Stimulated activated CD4-positive, alpha-beta T cell treated with anti-CD3 and anti-CD28 coated beads, Interleukin-4, amount 100 ng/mL, for 4 hours (primary cell): ENCODE data around the gene SGCG.
A peak's percentile ranks its signal among the peaks of the same experiment; 100 is the strongest.
"Not testable (repeated sequence)": the region's sequence is repeated elsewhere in the genome, so short reads cannot be mapped to it uniquely, and the experiment has no call there.

Experiments
- DNase-seq, 2 experiments: peaks; one replicate each; pipeline ENCODE4 v3.0.0-alpha.2; 2020

SGCG gene

DNA sequence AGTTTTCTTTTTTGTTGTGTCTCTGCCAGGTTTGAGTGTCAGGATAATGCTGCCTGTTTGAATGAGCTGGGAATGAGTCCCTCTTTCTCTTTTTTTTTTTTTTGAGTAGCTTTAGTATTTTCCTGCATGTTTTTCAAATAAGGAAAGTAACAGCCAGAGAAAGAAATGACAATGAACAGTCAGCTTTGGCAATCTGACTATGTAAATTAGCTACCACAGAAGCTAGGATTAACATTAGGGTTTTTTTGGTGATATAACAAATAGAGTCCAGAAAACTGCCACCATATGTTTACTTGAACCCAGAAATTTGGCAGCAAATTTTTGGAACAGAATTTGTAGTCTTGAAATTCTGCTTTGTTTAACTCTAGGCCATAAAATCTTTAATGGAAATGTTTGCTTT is 50.5 kb downstream of the SGCG start:
- DNase-seq: no peak

DNA sequence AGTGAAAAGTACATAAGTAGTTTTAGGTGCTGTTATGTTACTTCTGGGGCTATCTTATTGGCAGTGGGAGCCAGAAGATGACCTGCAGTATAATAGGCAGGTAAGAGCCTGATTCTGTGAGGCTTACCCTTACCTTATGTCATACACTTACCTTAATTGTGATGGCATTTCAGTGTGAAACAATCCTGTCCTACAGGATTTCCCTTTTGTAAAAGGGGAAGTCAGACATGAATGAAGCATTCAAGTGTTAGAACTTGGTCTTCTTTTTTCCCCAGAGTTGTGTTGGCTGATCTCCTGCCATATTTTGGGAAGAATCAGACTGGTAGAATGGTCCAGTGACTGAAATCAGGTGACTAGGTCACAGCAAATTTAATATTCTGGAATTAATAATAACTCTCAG is 55.2 kb downstream of the SGCG start:
- DNase-seq: no peak

DNA sequence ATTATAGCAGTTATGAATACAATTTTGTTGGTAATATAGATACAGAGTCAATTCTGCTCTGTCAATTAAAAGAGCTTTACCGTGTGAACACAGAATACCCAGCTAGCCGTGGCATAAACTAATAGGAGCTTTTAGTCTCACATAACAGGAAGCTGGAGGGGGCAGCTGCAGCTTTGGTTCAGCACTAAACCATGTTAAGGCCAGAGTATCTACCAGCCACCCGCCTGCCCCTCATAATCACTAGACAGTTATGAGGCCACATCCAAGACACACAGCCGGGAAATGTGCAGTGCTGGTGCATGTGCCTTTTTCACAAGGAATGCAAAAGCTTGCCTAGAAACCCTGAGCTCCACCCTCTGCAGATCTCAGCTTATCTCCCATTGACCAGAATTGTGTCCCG is 62.3 kb downstream of the SGCG start:
- no peak for DNase-seq

DNA sequence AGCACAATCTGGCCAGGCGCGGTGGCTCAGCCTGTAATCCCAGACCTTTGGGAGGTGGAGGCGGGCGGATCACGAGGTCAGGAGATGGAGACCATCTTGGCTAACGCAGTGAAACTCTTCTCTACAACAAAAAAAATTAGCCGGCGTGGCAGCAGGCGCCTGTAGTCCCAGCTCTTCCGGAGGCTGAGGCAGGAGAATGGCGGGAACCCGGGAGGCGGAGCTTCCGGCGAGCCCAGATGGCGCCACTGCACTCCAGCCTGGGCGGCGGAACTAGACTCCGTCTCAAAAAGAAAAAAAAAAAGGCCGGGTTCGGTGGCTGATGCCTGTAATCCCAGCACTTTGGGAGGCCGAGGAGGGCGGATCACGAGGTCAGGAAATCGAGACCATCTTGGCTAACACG is 67.6 kb downstream of the SGCG start:
- not testable (repeated sequence) for DNase-seq

DNA sequence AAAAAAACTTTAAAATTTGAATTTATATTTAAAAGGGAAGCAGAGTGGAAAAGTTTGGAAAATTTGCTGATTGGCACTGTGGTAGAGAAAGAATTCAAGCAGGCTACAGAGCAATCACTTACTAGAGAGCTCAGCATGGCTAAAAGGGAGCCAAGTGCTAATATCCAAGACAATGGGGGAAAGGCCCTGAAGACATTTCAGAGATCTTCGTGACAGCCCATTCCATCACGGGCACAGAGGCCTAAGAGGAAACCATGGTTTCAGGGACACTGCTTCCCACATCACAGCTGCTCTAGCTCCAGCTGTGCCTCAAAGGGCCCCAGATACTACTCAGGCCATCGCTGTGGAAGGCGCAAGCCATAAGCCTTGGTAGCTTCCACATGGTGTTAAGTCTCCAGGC is 73.7 kb downstream of the SGCG start:
- DNase-seq: no peak

DNA sequence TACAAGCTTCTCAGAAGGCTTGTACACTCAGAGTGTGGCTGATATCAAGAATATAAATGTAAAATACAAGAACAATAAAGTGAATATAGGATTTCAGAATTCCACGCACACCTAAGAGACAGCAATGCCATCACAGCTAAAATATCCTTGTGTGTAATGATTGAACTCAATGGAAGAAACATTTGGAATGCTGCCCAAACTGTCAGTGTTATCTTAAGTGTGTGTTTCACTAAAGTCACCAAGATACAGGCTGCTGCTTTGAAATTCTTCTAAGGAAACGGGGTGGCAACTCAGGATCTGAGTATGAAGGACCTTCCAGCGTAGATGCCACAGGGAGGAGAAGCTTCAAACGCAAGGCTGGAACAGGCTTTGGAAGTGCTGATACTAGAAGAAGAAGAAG is 86.8 kb downstream of the SGCG start:
- no peak for DNase-seq

DNA sequence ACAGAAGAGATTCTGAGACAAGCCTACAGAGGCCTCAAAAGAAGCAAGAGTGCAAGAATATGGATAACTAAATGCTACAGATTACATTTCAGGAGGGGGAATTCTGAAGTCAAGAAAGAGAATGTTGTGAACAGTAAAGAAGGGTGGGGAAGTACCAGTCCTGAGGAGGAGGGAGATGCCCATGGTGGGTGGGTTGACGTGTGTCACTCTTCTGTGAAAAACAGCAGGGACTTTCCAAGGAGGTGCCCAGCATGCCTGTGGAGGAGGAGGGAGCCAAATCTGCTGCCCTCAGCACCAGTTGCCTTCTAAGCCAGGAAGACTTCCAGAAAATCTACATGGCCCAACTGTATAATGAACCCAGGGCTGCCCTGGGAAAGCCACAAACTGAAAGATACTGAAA is 87.7 kb downstream of the SGCG start:
- peak; percentile 14 to 16 for DNase-seq

DNA sequence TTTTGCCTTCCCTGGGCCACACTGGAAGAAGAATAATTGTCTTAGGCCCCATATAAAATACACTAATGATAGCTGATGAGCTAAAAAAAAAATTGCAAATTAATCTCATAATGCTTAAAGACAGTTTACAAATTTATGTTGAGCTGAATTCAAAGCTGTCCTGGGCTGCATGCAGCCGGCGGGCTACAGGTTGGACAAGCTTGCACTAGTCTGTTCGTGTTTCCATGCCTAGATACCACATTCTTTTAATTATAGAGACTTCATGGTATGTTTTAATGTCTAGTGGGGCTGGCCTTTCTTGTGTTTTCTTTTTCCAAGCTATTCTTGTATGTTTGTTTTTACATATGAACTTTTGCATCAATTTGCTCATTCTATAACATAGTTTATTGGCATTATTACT is 90.6 kb downstream of the SGCG start:
- DNase-seq: no peak

GRCh38 chr13:23273498-23273897 is 92.7 kb downstream of the SGCG start:
- DNase-seq: no peak

DNA sequence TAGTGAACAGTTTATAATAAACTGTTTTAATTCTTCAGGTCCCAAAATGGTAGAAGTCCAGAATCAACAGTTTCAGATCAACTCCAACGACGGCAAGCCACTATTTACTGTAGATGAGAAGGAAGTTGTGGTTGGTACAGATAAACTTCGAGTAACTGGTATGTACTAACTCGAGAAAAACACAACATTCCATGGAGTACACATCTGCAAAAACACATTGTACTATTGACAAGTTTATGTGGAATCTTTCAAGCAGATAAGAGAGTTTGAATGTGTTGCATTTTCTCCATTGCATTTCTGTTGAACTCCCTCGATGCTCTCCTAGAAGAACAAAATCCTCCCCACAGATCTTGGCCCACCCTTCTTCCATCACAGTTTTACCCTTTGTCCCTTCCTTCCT is 98.5 kb downstream of the SGCG start:
- no peak for DNase-seq

DNA sequence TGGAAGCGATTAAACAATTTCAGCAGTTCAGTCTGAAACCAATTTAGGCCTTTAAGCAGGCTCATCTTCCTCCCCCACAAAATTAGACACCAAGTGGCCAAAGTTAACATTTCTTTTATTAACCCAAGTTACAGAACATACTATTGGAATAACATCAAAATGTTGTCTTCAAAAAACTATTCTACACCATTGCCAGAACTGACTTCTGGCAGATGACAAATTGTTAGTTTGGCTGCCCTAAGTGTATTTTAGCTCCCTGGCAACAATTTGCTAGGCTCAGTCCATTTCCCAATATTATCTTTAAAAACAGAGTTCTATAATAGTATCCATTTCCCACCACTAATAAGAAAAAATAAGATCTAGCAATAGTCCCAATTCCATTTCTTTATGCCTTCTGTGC is 107.8 kb downstream of the SGCG start:
- DNase-seq: no peak

GRCh38 chr13:23288995-23289394 is 108.2 kb downstream of the SGCG start:
- no peak for DNase-seq

DNA sequence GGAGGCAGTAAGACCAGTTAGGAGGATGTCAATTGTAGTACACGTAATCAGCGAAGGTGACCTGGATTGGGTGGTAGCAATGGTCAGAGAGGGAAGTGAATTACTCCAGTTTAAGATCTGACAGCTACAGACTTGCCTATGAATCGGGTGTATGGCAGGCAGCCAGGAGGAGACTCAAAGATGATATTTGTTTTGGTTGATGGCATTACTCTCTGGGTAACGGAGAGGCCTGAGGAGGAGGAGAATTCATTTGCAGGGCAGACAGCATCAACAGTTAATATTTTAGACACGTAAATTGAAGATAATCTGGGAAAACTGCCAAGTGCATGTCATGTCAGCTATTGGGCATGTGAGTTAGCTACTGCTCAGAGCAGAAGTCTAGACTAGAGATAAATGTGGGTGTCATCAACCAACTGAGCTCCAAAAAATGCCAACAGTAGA is 109.2 kb downstream of the SGCG start:
- no peak for DNase-seq

DNA sequence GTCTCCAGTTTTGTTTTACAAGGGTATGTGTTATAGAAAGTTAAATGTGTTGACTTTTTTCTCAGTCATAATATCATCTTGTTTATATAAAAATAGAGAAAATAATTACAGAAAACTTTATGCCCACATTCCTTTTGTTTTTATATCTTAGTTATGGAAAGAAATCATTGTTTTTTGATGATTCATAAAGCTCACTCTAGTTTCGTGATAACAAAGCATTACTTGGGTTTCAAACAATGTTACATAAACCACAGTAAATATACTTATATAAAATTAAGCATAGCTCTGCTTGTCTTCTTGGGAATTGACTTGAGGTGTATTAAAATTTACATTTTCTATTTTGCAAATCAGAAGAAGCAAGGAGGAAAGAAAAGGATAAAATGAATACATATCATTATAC is 111.8 kb downstream of the SGCG start:
- no peak for DNase-seq

DNA sequence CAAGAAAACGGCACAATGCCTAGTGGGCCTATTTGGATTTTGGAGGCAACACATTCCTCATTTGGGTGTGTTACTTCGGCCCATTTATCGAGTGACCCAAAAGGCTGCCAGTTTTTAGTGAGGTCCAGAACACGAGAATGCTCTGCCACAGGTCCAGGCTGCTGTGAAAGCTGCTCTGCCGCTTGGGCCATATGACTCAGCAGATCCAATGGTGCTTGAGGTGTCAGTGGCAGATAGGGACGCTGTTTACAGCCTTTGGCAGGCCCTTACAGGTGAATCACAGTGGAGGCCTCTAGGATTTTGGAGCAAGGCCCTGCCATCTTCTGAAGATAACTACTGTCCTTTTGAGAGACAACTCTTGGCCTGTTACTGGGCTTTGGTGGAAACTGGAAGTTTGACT is 134.1 kb downstream of the SGCG start:
- not testable (repeated sequence) for DNase-seq

DNA sequence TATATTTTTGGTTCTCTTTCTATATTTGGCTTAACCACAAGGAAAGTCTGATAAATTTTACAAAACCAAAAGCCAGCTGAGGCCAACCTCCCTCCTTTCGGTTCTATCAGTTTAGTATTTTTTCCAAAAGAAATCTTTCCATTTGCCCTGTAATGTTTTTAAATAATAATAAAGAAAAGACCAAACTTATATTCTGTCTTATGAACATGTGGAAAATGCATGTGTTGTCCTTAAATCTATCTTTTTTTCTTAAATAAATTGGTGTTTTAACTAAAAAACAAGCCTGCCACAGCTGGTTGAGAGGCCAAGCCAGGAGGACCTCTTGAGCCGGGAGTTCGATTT is 139.1 kb downstream of the SGCG start:
- no peak for DNase-seq

- DNase-seq: no peak
These were observed 140.3 kb downstream of the SGCG start for GRCh38 chr13:23320926-23321534.

- DNase-seq: no peak
These were observed 140.9 kb downstream of the SGCG start for GRCh38 chr13:23321535-23322241.

GRCh38 chr13:23322353-23323336 is 141.9 kb downstream of the SGCG start:
- DNase-seq: no peak

GRCh38 chr13:23323946-23324709 is 143.3 kb downstream of the SGCG start:
- no peak for DNase-seq

DNA sequence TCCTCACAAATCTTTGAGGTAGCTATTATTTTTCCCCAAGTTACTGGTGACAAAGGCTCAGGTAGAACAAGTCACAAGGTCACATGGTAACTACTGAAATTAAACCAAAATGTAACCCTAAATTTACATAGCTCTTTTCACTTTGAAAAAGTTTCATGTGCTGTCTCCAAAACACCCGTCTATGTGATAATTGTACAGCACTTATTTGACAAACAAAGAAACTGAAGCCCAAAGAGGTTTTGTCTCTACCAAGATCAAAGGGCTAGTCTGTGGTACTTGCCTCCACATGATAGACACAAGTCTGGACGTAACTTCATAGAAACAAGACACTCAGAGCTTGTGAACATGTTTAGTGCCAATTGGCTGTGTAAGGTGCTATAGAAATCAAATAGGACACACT is 144.4 kb downstream of the SGCG start:
- no peak for DNase-seq

- no peak for DNase-seq
These were observed 149.6 kb downstream of the SGCG start for GRCh38 chr13:23330356-23330755.

GRCh38 chr13:23339225-23339624 is 158.4 kb downstream of the SGCG start:
- no peak for DNase-seq
